Posterior vena cava (tissue), 2 donors: ENCODE data around the gene BMP8A. TPM values are rescaled to one million over a fixed set of nuclear protein-coding genes. Genes with fewer than 3 reads are reported as not detected.

Experiments
- DNase-seq: peaks from one replicate; pipeline ENCODE4 v3.0.0-alpha.2; 2020; ENCODE audit warnings: low spot score
- intact Hi-C, 2 donors: fragments of 100-400 bp; cut with DNase I; formaldehyde crosslinking; loops; one replicate each; pipeline versions ENCODE4 v1.14.1 to v1.14.2; 2022 to 2023
- total RNA-seq, 2 donors: library from RNA; stranded (reverse); fragmentation: NEBNext Ultra II Directional; extraction: Animal tissue kit (Norgen Biotek cat#: 25700); gene quantifications; one replicate each; pipeline ENCODE4 v1.2.1, GENCODE V29; 2021
- donor health status: DM: yes; HTN: yes; CAD: no.
- donor health status: DM: yes; HTN: yes; CAD: no.

The BMP8A gene
- total RNA-seq, 2 donors from 2014 or later: 0.65 to 0.90 TPM

DNA sequence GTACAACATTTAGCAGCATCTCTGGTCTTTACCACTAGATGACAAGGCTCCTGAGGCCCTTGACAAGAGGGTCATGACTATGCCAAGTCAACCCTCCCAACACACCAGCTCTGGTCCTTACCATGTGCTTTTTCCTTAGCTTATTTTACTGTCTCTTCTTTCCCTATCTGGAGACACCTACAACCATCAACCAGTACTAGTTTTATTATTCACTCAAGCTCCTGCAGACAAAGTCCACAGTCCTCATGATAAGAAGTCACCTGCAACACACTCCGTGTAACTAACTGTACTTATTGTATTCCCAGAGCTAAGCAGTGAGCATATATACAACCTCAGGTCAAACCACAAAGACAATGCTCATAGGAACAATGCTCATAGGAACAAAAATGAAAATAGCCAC lies 69.8 kb downstream of the BMP8A start:
- no peak for DNase-seq
- intact Hi-C loops: no loop called here

DNA sequence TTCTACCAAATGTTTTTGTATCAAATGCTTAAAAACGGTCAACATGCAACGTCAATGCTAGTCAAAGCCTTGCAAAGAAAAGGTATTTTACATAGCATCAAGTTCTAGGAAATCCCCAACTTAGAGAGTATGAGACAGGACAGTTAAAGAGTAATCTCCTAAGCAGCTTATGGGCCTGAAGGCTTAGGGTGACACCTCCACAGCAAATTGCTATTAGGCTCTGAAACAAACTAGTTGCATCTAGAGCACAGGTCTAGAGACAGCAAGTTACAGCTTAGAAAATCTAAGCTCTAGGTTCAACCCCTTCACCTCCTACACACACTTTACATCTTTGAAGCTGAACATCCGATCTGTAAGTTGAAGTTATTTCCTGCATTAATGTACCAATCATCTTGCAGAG lies 71.5 kb downstream of the BMP8A start:
- intact Hi-C loops: no loop called here
- DNase-seq: no peak

DNA sequence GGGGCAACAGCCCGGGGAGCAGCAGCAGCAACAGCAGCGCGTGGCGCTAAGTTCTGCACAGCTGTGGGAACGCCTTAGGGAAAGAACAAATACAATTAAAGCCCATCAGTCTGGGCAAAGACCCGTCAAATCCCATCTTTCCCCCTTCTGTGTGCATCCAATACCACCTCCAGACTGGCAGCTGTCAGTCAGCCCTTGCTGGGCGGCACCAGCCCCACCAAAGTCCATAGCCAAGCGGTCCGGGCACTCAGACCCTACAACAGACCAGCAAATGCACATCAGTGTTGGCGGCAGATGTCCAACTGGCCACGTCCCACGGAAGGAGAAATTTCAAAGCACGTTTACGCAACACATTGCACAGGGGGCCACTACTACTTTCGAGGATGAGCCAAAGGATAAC lies 72.2 kb downstream of the BMP8A start:
- DNase-seq: no peak
- intact Hi-C loops: no loop called here

DNA sequence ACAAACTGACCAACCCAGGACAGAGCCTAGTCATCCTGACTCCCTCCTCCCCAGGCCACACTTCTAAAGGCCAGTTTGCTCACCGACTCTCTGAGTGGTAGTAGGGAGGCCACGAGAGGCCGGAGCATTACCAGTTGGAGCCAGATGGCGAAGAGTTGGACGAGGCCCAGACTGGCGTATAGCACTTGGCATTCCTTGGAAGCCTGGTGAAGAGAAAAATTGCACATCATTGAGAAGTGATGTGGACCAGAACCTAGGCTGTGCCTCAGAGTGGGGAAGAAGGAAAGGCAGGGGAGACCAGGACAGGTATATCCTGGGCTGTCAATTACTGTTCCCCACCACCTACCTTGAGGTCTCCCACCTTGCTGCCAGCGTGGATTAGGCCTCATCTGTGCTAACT lies 72.9 kb downstream of the BMP8A start:
- intact Hi-C loops: no loop called here
- DNase-seq: no peak

DNA sequence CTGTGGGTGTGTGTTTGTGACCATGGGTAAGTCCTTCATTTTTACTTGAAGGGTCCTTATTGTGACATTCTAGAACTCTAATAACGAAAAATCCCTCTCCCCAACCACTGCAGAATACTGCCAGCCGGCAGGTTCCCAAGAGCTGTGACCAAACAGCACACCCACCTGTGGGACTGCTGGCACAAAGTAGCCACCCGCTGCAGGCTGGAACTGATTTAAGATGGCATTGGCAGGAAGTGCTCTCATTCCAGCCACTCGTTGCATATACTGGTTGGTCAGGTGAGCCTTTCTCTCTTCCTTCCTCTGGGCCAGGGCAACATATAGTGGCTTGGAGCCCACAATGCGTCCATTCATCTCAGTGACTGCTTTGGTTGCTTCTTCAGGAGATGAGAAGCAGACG lies 73.5 kb downstream of the BMP8A start:
- intact Hi-C loops: no loop called here
- no peak for DNase-seq

DNA sequence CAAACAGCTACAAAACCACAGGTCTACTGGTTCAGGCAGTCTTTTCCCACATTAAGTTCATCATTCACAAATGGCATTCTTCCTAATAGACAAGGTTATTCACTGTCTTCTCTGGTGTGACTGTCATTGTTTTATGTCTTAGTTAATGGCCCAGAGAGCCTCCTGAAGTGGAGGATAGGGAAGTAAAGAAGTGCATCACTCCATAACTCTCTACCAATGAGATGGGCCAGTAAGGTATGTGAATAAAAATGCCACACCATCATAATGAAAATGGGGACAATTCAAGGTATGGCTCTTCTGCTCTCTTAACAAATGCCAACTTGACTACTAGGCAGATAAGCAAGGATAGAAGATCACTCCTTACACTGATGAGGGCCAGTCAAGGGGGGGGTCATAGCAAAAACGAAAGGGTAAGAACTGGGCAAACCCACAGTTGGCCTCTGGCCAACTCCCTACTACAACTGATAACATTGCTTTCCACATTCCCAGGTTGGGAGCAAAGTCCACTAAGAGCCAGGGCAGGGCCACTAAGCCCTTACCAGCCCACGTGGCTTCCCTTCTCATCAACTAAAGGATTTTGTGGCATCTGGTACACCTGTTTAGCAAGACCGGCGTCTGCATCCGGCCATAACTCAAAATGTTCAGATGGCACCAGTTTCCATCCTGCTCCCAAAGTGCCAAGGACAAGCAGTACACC lies 75.2 kb downstream of the BMP8A start:
- DNase-seq: no peak

DNA sequence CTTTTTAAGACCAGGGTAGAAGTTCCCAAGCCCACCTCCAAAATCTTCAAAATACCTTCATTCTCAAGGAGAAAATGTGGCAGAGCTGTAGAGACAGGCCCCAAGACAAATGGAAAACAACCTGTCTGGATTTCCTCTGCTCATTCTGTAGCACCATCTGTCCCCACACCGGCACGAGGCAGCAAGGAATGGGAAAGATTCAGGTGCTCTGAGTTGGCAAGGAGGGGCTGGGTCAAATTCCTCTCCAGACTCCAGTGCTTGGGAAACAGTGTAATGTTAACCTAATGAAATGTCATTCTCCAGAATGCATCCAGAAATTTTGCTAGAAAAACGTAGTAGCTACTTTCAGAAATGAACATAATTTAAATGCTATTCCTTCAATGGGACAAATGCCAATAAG lies 75.9 kb downstream of the BMP8A start:
- no peak for DNase-seq
- intact Hi-C loops: no loop called here

More for the DNA sequence above, 75.2 kb downstream of the BMP8A start:
- intact Hi-C loops: no loop called here

DNA sequence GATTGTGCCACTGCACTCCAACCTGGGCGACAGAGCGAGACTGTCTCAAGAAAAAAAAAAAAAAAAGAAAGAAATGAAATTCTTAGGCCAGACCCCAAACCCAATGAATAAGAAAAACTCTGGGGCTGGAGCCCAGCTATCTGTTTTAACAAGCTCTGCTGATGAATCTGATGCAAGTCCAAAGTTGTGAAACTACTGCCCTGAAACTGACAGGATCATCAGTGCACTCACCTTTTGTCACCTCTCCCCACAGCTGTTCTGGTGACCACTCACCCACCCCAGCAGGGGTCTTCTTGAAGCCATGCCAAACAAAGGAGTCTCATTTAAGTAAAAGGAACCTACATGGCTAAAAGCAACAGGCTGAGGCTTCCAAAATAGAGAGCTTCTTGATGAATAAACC lies 76.8 kb downstream of the BMP8A start:
- no peak for DNase-seq
- intact Hi-C loops: no loop called here

DNA sequence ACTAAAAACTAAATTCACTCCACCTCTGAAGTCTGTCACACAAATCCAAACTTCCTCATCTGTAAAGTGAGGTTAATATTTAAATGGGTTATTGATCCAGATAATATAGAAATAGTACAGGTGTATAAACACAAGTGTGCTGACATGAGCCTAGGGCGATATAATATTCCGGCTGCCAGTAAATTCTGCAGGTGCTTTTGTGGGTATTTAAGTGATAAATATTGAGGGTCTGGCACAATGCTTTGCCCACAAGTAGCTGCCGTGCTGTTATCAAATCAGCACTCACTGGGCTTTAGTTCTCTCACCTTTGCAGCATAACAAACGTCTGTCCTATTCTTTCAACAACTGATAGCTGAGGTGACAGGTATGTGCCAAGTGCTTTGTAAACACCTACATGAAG lies 77.6 kb downstream of the BMP8A start:
- DNase-seq: no peak
- intact Hi-C loops: no loop called here

DNA sequence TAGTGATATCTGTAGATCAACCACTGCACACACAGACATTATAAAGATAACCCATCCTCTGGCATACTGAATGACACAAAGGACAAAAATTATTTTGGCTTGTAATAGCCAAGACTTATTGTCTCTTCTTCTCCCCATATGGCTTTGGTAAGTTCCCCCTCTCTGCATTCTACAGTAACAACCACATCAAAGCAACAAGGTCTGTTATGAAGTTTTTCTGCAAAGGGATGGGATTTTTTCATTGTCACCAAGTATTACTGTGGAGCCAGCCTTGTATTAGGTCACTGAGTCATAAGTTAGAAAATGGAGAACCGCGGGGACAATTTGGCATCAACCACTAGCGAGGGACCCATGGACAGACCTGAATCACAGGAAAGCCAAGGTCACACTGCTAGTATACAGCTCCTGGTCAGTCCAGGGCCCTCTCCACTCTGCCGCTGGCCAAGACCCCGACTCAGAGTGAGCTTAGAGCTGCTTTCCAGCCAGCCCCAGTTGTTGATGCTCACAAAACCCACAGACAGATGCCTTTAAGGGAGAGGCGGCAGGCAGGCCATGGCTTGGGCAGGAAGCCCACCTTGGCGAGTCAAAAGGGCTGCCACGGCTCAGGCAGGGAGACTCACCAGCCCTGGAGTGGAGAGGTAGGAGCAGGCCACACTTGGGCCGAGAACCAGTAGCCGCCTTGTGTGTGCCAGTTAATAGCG lies 79.2 kb downstream of the BMP8A start:
- intact Hi-C loops: no loop called here
- no peak for DNase-seq

DNA sequence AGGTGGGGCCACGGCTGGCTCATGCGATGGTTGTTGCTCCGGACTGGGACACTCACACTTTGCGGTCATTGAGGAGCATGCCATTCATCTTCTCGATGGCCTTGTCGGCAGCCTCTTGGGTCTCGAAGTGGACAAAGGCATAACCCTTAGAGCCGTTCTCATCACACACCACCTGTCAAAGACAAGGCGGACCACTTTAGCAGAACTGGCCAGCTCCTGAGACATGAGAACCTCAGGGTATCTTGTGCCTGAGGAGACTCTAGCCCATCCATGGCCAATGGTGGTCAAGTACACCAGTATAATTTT lies 79.7 kb downstream of the BMP8A start:
- no peak for DNase-seq
- intact Hi-C loops: no loop called here

DNA sequence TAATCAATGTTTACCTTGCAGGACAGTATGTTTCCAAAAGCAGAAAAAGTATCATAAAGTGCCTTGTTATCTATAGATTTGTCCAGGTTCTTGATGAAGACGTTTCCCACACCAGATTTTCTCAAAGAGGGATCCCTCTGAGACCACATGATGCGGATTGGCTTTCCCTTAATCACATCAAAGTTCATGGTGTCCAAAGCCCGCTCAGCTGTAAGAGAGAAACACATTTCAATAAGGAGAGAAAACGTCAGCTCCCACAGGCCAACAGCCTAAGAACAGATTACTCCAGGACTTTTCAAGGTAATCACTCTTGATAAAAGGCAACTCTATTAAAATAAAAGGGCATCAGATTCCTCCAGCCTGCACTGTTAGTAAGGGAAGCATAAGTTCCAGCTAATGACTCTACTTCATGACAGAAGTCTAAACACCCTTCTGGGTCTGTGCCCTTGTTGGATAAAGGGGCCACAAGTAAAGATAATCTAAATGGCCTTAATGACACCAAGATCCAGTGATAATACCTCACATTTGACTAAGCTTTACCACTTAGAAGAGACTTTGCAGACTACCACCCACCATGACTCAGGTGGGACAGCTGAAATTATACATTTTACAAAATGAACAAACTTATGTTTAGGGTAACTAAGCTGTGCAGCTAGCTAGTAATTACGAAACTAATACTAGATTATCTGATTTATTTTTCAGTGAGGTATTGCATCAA lies 81.1 kb downstream of the BMP8A start:
- DNase-seq: no peak
- intact Hi-C loops: no loop called here

DNA sequence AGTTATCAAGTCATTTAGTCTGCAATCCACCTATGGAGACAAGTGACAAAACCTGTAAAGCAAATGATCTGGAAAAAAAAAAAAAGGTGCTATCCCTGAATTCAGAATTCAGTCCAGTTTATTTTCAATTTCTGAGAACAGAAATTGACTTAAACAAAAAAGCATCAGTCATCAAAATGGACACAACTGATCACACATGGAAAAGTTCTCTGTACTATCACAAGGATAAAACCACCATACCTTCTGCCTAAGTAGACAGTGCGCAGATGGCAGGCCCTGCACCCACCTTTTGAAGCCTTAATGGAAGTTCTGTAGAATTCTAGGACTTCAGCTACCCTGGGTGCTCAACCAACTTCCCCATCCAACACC lies 81.6 kb downstream of the BMP8A start:
- intact Hi-C loops: no loop called here
- no peak for DNase-seq

DNA sequence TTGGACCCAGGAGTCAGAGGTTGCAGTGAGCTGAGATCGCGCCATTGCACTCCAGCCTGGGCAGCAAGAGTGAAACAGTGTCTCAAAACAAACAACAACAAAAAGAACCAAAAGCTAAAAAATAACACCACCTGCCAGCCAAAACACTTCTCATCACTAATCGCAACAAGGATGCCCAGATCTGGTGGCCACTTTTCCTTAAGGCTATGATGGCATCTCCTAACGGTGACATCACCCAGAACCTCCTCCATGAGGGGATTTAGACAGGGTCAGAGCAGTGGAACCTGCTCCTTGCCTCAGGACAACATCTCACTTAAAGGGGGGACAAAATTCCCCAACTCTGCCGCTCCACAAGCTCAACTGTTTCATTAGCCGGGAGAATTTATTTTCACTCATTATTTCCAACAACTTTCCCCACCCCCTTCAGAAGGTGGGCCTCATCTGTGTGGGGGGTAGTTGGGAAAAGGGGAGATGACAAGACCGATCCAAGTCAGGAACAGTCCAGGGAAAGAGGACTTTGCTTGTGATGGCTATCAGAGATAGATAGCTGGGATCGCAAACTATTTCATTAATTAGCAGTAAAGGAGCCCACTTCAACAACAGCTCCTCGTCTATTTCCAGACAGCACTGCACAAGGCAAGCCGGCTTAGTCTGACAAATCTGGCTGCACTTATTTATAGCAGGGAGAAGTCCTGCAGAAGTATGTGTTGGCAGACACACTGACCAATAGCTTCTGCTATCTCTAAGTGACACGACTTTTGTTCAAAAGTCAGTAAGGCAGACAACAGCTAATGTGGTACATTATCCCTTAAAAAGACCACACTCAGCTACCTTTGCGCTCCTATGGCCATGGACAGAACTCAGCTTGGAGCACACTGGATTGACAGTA lies 82.5 kb downstream of the BMP8A start:
- intact Hi-C loops: no loop called here
- no peak for DNase-seq

DNA sequence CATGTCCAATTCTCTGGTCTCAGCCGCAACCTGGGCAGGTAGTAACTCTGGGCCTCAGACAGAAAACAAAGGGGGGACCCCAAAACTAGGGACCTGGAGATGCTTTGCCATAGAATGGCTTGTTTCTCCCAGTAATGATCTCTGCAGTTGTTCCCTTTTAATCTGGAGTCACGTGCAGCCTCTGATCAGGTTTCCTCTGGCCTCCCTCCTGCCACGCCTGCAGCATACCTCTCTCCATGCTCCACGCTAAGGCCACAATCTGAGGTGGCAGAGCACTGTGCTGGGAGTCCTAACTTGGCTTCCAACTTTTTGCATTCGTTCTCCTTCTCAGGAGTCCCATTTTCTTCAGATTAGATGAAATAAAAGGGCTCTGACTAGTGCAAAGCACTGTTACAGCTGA lies 83.2 kb downstream of the BMP8A start:
- intact Hi-C loops: no loop called here
- DNase-seq: no peak

Other genes with a start within 250 kb of the BMP8A start
- 100 to 1,000 TPM; 156 to 198 TPM for gene PABPC4, start 85.2 kb downstream of the BMP8A start, total RNA-seq
- gene HEYL, start 148.0 kb downstream of the BMP8A start, total RNA-seq: 10 to 100 TPM; 25.2 to 47.1 TPM
- 1 to 10 TPM in 1 of 2 donors, under 1 TPM in 1; 0.71 to 1.1 TPM for gene NT5C1A, start 180.5 kb downstream of the BMP8A start, total RNA-seq
- gene HPCAL4, start 199.8 kb downstream of the BMP8A start, total RNA-seq: under 1 TPM in 1 of 2 donors, not detected in 1; 0.09 TPM
- 10 to 100 TPM; 29.0 to 45.9 TPM for gene PPIE, start 247.2 kb downstream of the BMP8A start, total RNA-seq